K562 (cell line): ENCODE measurements around the gene VARS1. TPM values are rescaled to one million over a fixed set of nuclear protein-coding genes. Genes with fewer than 3 reads are reported as not detected.

Experiments used
- BDP1 ChIP-seq: IDR thresholded peaks from 3 replicates; pipeline ENCODE4 v1.6.1; 2011; ENCODE audit not compliant: insufficient read length, insufficient read depth
- CBX1 ChIP-seq: sonication (generic); IDR thresholded peaks from 2 replicates; pipeline ENCODE4 v1.6.1; 2016; ENCODE audit warnings: antibody characterized with exemption, low read depth, mild to moderate bottlenecking
- HDGF ChIP-seq: fragments of 450-650 bp; IDR thresholded peaks from 2 replicates; pipeline ENCODE4 v1.6.1; 2016
- MXI1 ChIP-seq: IDR thresholded peaks from 2 replicates; pipeline ENCODE4 v1.6.1; 2011; ENCODE audit warnings: low read depth, mild to moderate bottlenecking, improper control_type of control experiment, low read length
- NEUROD1 ChIP-seq: fragments of 150-350 bp; IDR thresholded peaks from 2 replicates; pipeline ENCODE4 v1.6.1; 2014; ENCODE audit warnings: borderline replicate concordance, low read length, low read depth; ENCODE audit not compliant: partially characterized antibody
- PYGO2 ChIP-seq: fragments of 450-650 bp; IDR thresholded peaks from 2 replicates; pipeline ENCODE4 v1.6.1; 2016; ENCODE audit warnings: mild to moderate bottlenecking, missing genetic modification characterization, moderate library complexity, missing compliant biosample characterization
- ZC3H11A ChIP-seq: IDR thresholded peaks from 2 replicates; pipeline ENCODE4 v1.6.1; 2012; ENCODE audit warnings: low read depth, low read length, improper control_type of control experiment
- polyA plus RNA-seq, 8 experiments: library from polyadenylated mRNA; depleted of rRNA in 4 of 8; stranded (reverse) in 5 of 8; unstranded in 3 of 8; fragments of >200 nt; fragmentation: Nextera tagmentation in 2 of 8; fragmentation: Illumina TruSeq in 1 of 8; extraction: Ambion mirVana in 2 of 8; extraction: Trizol in 1 of 8; gene quantifications; 2 replicates each; pipeline versions ENCODE4 v1.2.1 to v1.2.3, GENCODE V29; 2011 to 2014; ENCODE audit warnings: inconsistent platforms in 1 of 8, missing spikeins in 1 of 8
- total RNA-seq, 7 experiments: library from RNA; depleted of rRNA in 6 of 7; stranded (reverse); fragments of >200 nt in 6 of 7; fragmentation: Illumina TruSeq in 2 of 7; extraction: Trizol in 2 of 7; gene quantifications; 2 replicates each; pipeline versions ENCODE4 v1.2.1 to v1.2.3, GENCODE V29; 2011 to 2021; ENCODE audit warnings: low replicate concordance in 1 of 7
- TF ChIP-seq, protein P1 (sequence below), 2 experiments: fragments of 450-650 bp in 1 of 2; sonication (generic) in 1 of 2; formaldehyde crosslinking in 1 of 2; IDR thresholded peaks; 2 replicates each; pipeline versions ENCODE4 v1.7.1 to v1.9.0; 2016 to 2022; ENCODE audit warnings: inconsistent platforms in 1 of 2, mild to moderate bottlenecking in 1 of 2, missing genetic modification reagents in 1 of 2
- TF ChIP-seq, protein P2 (sequence below): fragments of 450-650 bp; formaldehyde crosslinking; IDR thresholded peaks from 2 replicates; pipeline ENCODE4 v1.4.0; 2022; ENCODE audit warnings: mild to moderate bottlenecking, moderate library complexity
- TF ChIP-seq, protein P3 (sequence below): fragments of 250-450 bp; sonication (Bioruptor Pico); IDR thresholded peaks from 2 replicates; pipeline ENCODE4 v1.5.0; 2021
- TF ChIP-seq, protein P4 (sequence below): fragments of 250-450 bp; sonication (Bioruptor Pico); IDR thresholded peaks from 2 replicates; pipeline ENCODE4 v1.5.1; 2021; ENCODE audit warnings: mild to moderate bottlenecking

VARS1 gene
- total and polyA plus RNA-seq, 9 of the 15 experiments (the other 6 are each of a cell fraction or from before 2014, with no cell fraction given) = 2.9 to 488 (median 130) TPM

DNA sequence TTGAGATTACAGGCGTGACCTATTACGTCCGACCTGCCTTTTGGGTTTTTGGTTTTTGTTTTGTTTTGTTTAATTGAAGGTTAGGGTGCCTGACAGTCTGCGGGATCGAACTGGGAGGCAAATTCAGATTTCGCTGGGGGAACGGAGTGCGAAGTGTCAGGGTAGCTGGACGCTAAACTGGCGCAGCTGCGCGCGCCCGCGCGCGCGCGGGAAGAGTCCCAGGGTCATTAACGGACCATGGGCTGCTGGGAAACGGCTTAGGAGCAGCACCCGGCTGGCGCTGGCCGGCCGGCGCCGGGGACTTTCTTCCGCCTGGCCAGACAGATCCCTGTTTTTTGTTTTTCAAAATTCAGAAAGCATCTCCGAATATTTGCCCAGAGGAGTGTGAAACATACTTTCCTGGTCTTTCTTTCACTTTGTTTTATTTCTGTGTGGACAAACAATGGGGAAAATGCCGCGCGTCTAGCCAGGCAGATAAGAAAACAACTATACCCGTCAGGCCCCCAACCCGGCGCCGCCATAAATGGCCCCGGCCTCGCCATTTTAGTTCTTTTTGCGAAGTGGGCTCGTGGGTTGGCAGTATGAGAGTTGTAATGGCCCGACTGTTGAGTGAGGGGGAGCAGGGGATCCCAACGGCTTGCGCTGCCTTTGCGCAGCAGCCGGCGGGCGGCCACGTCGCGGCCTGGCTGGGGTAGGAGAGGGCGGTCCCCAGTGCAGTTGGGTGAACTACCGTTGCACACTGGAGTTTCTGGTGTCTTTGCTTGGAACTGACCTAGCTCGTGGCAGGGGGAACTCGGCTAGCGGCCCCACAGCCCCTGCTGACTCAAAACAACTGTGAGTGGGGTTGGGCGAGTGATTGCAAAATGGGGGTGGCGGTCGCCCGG is 39.1 kb upstream of the VARS1 start (continued):
- TF ChIP-seq, protein P1, sequence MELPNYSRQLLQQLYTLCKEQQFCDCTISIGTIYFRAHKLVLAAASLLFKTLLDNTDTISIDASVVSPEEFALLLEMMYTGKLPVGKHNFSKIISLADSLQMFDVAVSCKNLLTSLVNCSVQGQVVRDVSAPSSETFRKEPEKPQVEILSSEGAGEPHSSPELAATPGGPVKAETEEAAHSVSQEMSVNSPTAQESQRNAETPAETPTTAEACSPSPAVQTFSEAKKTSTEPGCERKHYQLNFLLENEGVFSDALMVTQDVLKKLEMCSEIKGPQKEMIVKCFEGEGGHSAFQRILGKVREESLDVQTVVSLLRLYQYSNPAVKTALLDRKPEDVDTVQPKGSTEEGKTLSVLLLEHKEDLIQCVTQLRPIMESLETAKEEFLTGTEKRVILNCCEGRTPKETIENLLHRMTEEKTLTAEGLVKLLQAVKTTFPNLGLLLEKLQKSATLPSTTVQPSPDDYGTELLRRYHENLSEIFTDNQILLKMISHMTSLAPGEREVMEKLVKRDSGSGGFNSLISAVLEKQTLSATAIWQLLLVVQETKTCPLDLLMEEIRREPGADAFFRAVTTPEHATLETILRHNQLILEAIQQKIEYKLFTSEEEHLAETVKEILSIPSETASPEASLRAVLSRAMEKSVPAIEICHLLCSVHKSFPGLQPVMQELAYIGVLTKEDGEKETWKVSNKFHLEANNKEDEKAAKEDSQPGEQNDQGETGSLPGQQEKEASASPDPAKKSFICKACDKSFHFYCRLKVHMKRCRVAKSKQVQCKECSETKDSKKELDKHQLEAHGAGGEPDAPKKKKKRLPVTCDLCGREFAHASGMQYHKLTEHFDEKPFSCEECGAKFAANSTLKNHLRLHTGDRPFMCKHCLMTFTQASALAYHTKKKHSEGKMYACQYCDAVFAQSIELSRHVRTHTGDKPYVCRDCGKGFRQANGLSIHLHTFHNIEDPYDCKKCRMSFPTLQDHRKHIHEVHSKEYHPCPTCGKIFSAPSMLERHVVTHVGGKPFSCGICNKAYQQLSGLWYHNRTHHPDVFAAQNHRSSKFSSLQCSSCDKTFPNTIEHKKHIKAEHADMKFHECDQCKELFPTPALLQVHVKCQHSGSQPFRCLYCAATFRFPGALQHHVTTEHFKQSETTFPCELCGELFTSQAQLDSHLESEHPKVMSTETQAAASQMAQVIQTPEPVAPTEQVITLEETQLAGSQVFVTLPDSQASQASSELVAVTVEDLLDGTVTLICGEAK (IDR thresholded peaks at IDR 0.05) = peak; percentile 67
- TF ChIP-seq, protein P1 (CRISPR knock-in tag; IDR thresholded peaks at IDR 0.05) = no peak
- peak; percentile 99 for TF ChIP-seq CBX1
- TF ChIP-seq, protein P2, sequence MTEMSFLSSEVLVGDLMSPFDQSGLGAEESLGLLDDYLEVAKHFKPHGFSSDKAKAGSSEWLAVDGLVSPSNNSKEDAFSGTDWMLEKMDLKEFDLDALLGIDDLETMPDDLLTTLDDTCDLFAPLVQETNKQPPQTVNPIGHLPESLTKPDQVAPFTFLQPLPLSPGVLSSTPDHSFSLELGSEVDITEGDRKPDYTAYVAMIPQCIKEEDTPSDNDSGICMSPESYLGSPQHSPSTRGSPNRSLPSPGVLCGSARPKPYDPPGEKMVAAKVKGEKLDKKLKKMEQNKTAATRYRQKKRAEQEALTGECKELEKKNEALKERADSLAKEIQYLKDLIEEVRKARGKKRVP (CRISPR knock-in tag) = peak; percentile 60; the same call in 1 of the 2 replicates
- TF ChIP-seq, protein P3, sequence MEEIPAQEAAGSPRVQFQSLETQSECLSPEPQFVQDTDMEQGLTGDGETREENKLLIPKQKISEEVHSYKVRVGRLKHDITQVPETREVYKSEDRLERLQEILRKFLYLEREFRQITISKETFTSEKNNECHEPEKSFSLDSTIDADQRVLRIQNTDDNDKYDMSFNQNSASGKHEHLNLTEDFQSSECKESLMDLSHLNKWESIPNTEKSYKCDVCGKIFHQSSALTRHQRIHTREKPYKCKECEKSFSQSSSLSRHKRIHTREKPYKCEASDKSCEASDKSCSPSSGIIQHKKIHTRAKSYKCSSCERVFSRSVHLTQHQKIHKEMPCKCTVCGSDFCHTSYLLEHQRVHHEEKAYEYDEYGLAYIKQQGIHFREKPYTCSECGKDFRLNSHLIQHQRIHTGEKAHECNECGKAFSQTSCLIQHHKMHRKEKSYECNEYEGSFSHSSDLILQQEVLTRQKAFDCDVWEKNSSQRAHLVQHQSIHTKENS (CRISPR knock-in tag) = 0 out of 2 replicates have a peak, but pooled peaks have one; percentile 31
- TF ChIP-seq BDP1 = no peak
- TF ChIP-seq MXI1 = peak; percentile 85
- peak; percentile 87 for TF ChIP-seq PYGO2 (tag)
- TF ChIP-seq, protein P4, sequence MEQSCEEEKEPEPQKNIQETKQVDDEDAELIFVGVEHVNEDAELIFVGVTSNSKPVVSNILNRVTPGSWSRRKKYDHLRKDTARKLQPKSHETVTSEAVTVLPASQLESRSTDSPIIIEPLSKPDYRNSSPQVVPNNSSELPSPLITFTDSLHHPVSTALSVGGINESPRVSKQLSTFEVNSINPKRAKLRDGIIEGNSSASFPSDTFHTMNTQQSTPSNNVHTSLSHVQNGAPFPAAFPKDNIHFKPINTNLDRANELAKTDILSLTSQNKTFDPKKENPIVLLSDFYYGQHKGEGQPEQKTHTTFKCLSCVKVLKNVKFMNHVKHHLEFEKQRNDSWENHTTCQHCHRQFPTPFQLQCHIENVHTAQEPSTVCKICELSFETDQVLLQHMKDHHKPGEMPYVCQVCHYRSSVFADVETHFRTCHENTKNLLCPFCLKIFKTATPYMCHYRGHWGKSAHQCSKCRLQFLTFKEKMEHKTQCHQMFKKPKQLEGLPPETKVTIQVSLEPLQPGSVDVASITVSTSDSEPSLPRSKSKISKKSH (CRISPR knock-in tag) = 0 out of 2 replicates have a peak, but pooled peaks have one; percentile 6
- peak; percentile 97 for TF ChIP-seq HDGF
- TF ChIP-seq NEUROD1 = peak; percentile 28
- TF ChIP-seq ZC3H11A = peak; percentile 79
